NT2/D1 (cell line): ENCODE data around the gene ANO8.

Experiments used
- DNase-seq: peaks from one replicate; pipeline ENCODE4 v3.0.0-alpha.2; 2011; ENCODE audit warnings: low read depth, low spot score
- H3K27me3 ChIP-seq: 2 replicates; pipeline ENCODE4 v1.6.0; 2011; ENCODE audit warnings: mild to moderate bottlenecking; ENCODE audit not compliant: insufficient read length, insufficient read depth
- H3K36me3 ChIP-seq: 2 replicates; pipeline ENCODE4 v1.6.1; 2011; ENCODE audit warnings: mild to moderate bottlenecking, low read length, mixed read lengths; ENCODE audit not compliant: insufficient read depth, insufficient read length
- H3K4me1 ChIP-seq: 2 replicates; pipeline ENCODE4 v1.5.1; 2011; ENCODE audit not compliant: insufficient read depth, insufficient read length
- H3K4me3 ChIP-seq: 2 replicates; pipeline ENCODE4 v1.5.1; 2011; ENCODE audit warnings: low read depth; ENCODE audit not compliant: insufficient read length
- H3K9ac ChIP-seq: 2 replicates; pipeline ENCODE4 v1.6.0; 2011; ENCODE audit warnings: low read depth; ENCODE audit not compliant: insufficient read length
- H3K9me3 ChIP-seq: 2 replicates; pipeline ENCODE4 v1.5.1; 2011; ENCODE audit warnings: mild to moderate bottlenecking, low read length; ENCODE audit not compliant: insufficient read depth
- SUZ12 ChIP-seq: IDR thresholded peaks from 2 replicates; pipeline ENCODE4 v1.6.1; 2011; ENCODE audit not compliant: insufficient read length, insufficient read depth; ENCODE audit errors: extremely low read depth
- YY1 ChIP-seq: IDR thresholded peaks from 2 replicates; pipeline ENCODE4 v1.6.1; 2011; ENCODE audit not compliant: insufficient read length, insufficient read depth
- ZNF274 ChIP-seq: IDR thresholded peaks from 2 replicates; pipeline ENCODE4 v1.6.1; 2011; ENCODE audit warnings: mild to moderate bottlenecking, low read depth, low read length

The ANO8 gene

GRCh38 chr19:17294051-17294891 lies 40.4 kb downstream of the ANO8 start:
- Histone ChIP-seq H3K27me3 (no peaks in the 10 kb centered on the region), H3K9ac (no peak overlapping the region), H3K36me3 (peaks cover 26% of the 10 kb centered on the region), H3K9me3 (peaks cover 14% of the 10 kb centered on the region; the same call in 1 of the 2 replicates), H3K4me3 (peak overlapping the region; percentile 29), H3K4me1 (peaks cover 9% of the 10 kb centered on the region)
- TF ChIP-seq ZNF274: no peak
- TF ChIP-seq SUZ12: no peak
- no peak for TF ChIP-seq YY1
- DNase-seq: no peak

- TF ChIP-seq ZNF274 (no peak), SUZ12 (no peak), YY1 (no peak)
- Histone ChIP-seq H3K4me3 (peak overlapping the region; percentile 29), H3K9ac (peak overlapping the region; percentile 50), H3K36me3 (peaks cover 26% of the 10 kb centered on the region), H3K4me1 (peaks cover 9% of the 10 kb centered on the region), H3K27me3 (no peaks in the 10 kb centered on the region), H3K9me3 (peaks cover 13% of the 10 kb centered on the region; the same call in 1 of the 2 replicates)
- DNase-seq: no peak
These were observed 41.0 kb downstream of the ANO8 start for GRCh38 chr19:17293605-17294004.

- peak overlapping the region; percentile 81 for H3K4me3 ChIP-seq
- TF ChIP-seq ZNF274 (no peak), SUZ12 (no peak), YY1 (no peak)
These were observed 42.2 kb downstream of the ANO8 start for GRCh38 chr19:17292301-17293074.

GRCh38 chr19:17289489-17289888 lies 45.2 kb downstream of the ANO8 start:
- H3K9ac ChIP-seq: no peak overlapping the region
- peaks cover 24% of the 10 kb centered on the region for H3K36me3 ChIP-seq
- peak overlapping the region; percentile 8 for H3K4me3 ChIP-seq
- H3K27me3 ChIP-seq: no peaks in the 10 kb centered on the region
- peak; percentile 89 for DNase-seq
- H3K9me3 ChIP-seq: peaks cover 8% of the 10 kb centered on the region; the same call in 1 of the 2 replicates
- H3K4me1 ChIP-seq: peaks cover 7% of the 10 kb centered on the region
- TF ChIP-seq ZNF274 (no peak), SUZ12 (no peak), YY1 (no peak)

More at GRCh38 chr19:17292301-17293074, 42.2 kb downstream of the ANO8 start:
- Histone ChIP-seq H3K36me3 (peaks cover 20% of the 10 kb centered on the region), H3K27me3 (no peaks in the 10 kb centered on the region), H3K9ac (peak overlapping the region; percentile 83), H3K4me1 (peaks cover 9% of the 10 kb centered on the region), H3K9me3 (peaks cover 3% of the 10 kb centered on the region; the same call in 1 of the 2 replicates)
- peak; percentile 81 for DNase-seq

- Histone ChIP-seq H3K4me3 (no peak overlapping the region), H3K27me3 (no peaks in the 10 kb centered on the region), H3K9ac (no peak overlapping the region), H3K4me1 (peaks cover 8% of the 10 kb centered on the region), H3K36me3 (peaks cover 35% of the 10 kb centered on the region), H3K9me3 (peaks cover 8% of the 10 kb centered on the region; the same call in 1 of the 2 replicates)
- no peak for TF ChIP-seq ZNF274
- no peak for TF ChIP-seq SUZ12
- TF ChIP-seq YY1: no peak
- no peak for DNase-seq
These were observed 47.9 kb downstream of the ANO8 start for GRCh38 chr19:17286752-17287151.

- Histone ChIP-seq H3K9ac (no peak overlapping the region), H3K9me3 (peaks cover 8% of the 10 kb centered on the region; the same call in 1 of the 2 replicates), H3K4me1 (peaks cover 8% of the 10 kb centered on the region), H3K27me3 (no peaks in the 10 kb centered on the region), H3K4me3 (no peak overlapping the region), H3K36me3 (peaks cover 35% of the 10 kb centered on the region)
- TF ChIP-seq SUZ12: no peak
- no peak for TF ChIP-seq ZNF274
- no peak for TF ChIP-seq YY1
- no peak for DNase-seq
These were observed 48.4 kb downstream of the ANO8 start for GRCh38 chr19:17286263-17286662.
